ENCODE data around the gene SLC41A3. TPM values are rescaled to one million over a fixed set of nuclear protein-coding genes. Genes with fewer than 3 reads are reported as not detected.

Gene SLC41A3
- total RNA-seq, 1 experiment from 2014 or later, result 41.2 TPM

DNA sequence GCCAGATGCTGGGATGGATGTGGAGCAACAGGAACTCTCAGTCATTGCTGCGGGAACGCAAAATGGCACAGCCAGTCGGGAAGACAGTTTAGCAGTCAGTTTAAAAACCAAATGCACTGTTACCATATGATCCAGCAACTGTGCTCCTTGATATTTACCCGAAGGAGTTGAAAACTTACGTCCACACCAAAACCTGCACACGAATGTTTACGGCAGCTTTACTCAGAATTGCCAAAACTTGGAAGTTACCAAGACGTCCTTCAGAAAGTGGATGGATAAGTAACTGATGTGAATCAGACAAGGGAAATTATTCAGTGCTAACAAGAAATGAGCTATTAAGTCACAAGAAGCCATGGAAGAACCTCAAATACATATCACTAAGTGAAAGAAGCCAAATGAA lies 36.1 kb upstream of the SLC41A3 start:
- DNase-seq (ENCODE audit: low read depth), result no peak

DNA sequence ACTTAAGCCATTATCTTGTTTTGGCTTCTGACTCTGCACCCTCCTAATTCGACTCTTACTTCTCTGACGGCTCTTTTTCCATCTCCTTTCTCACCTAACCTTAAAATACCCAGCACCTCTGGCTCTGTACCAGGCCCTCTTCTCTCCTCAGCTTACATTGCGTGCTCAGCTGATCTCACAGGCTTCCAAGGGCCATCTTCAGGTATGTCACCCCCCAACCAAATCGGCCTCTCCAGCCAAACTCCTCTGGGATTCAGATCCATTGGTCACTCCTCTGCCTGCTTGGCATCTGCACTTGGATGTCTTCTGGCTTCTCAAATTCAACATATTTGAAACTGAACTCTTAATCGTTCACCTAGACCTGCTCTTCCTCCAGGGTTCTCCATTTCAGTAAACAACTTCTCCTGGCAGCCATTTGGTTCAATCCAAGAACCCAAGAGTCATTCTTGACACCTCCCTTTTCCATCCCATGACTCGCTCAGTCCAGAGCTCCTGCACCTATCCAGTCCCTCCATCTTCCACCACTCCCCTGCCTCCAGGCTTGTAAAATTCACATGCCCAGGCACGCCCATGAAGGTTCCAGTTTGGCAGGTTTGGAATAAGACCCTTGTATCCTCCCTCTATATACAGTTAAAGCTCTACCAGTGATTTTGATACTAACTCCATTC lies 35.2 kb upstream of the SLC41A3 start:
- no peak for DNase-seq (ENCODE audit: low read depth)

DNA sequence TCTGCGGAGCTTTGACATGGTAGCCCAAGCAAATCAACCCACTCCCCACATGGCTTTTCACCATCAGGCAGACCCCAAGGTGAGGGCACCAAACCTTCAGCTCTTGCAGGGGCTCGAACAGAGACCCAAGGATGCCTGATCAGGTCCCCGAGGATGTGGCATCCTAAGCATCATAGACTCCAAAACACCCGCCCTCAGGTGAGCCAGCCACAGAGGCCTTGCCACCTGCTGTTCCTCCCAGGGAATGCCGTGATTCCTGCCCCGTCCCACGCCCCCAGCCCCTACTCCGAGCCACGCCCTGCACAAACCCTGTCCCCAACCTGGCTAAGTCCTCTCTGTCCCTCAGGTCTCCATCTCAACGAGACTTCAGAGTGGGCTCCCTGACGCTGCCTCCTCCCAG lies 34.7 kb upstream of the SLC41A3 start:
- DNase-seq (ENCODE audit: low read depth), result no peak

DNA sequence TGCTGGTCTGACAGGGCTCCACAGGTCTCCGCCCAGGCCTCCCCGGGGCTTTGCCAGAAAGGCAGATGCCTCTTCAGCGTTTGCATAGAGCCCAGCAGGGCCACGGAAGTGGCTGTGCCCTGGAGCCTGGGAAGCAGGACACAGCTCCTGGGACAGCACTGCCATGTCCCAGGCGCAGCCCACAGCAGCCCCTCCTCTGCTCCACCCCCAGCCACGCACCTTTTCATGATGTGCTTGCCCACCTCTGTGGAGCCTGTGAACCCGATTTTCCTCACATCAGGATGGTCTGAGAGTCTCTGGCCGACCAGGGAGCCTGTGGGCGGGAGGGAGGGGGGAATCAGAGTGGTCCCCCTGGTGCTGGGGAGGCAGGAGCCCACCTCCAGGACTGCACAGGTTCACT lies 33.9 kb upstream of the SLC41A3 start:
- no peak for DNase-seq (ENCODE audit: low read depth)

DNA sequence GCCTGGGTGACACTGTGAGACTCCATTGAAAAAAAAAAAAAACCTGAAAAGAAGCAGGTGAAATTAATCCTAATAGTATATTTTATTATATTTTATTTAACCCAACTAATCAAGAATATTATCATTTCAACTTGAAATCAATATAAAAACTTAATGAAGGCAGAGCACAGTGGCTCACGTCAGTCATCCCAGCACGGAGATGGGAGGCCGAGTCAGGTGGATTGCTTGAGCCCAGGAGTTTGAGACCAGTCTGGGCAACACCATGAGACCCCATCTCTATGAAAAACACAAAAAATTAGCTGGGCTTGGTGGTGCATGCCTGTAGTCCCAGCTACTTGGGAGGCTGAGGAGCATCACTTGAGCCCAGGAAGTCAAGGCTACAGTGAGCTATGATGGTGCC lies 33.3 kb upstream of the SLC41A3 start:
- no peak for DNase-seq (ENCODE audit: low read depth)

DNA sequence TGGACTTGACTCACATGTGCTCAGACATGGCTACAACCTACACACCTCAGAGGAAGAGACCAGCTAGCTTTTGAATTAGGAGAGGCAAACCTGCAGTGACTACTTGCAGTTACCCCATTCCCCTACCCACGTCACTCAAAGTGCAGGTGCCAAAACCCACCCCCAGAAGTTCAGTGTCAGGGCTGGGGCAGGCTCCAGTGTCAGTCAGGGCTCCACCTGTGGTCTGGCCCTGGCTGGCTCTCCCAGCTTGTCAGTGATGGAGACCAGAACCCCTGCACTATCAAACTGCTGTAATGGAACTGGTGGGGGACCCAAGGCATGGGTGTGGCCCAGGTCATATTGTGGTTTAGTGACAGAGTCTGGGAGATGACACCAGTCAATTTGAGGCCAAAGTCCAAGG lies 32.6 kb upstream of the SLC41A3 start:
- no peak for DNase-seq (ENCODE audit: low read depth)

DNA sequence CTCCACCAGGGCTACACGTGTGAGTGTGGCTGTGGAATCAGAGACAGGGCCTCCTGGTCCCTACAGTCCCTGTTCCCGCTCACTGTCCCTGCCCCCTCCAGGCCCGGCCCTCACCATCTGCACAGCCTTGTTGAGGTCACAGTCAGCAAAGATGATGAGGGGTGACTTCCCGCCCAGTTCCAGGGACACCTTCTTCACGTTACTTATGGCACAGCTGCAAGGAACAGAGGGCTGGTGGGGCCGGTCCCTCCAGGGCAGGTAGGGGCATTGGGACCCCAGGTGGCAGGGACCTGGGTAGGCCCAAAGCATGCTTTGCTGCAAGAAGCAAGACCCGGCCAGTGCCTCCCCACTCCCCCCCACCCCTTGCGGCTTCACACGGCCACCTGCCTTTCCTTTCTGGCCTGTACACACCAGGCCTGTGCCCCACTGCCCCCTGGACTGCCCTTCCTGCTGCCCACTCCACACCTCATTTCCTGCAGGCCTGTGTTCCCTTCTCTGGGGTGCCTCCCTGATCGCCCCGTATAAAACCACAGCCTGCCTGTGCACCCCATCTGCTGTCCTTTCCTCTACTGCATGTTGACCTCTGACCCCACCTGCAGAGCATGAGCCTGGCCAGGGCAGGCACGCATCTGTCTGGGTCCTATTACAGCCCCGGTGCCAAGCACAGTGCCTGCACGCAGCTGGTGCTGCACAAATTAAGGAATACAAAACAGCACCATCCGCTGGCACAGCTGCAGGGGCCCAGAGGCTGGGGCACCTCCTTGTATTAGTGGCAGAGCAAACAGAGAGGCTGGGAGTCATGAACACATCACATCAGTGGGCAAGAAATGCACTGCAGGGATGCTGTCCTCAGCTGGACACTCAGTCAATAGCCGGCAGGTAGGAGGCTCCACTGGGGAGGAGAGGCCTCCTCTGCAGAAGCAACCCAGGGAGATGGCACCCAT lies 30.8 kb upstream of the SLC41A3 start:
- no peak for DNase-seq (ENCODE audit: low read depth)

DNA sequence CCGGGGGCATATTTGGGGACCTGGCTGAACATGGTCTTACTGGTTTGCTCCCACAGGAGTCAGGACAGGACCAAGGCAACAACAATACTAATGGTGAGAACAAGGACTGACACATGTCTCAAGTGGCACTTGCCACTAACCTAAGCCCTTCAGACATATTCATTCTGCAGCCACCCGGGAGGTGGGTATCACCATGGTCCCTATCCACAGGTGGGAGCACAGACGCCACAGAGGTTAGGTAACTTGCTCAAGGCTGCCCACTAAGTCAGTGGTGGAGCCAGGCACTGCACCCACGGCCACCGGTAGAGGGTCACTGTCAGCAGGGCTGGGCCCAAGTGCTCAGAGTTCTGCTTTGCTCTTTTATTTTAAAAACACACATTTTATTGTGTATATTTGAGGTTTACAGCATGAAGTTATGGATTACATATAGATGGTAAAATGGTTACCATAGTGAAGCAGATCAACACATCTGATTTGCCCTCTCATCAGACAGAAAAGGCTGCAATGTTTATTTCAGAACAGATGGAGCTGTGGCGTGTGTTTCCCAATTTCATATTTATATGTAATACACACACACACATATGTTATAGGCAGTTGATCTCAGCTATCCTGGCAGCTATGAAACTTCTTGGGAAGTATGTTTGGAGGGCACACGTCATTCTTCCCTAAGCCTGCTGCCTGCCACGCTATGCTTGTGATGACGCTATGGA lies 30.0 kb upstream of the SLC41A3 start:
- DNase-seq (ENCODE audit: low read depth), result no peak

DNA sequence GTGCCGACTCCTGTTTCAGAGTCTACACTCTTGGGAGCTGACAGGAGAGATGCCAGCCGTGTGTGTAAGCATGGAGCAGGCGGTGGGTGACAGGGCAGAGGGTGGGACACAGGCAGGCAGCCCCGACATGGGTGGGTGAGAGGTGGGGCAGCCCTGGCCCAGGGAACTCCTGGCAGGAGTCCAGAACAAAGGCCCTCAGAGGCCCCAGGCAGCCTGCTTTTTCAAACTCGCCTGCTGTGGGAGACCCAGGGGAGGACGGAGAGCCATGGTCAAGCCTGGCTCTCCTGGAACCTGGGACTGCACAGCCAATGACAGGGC lies 29.3 kb upstream of the SLC41A3 start:
- no peak for DNase-seq (ENCODE audit: low read depth)

DNA sequence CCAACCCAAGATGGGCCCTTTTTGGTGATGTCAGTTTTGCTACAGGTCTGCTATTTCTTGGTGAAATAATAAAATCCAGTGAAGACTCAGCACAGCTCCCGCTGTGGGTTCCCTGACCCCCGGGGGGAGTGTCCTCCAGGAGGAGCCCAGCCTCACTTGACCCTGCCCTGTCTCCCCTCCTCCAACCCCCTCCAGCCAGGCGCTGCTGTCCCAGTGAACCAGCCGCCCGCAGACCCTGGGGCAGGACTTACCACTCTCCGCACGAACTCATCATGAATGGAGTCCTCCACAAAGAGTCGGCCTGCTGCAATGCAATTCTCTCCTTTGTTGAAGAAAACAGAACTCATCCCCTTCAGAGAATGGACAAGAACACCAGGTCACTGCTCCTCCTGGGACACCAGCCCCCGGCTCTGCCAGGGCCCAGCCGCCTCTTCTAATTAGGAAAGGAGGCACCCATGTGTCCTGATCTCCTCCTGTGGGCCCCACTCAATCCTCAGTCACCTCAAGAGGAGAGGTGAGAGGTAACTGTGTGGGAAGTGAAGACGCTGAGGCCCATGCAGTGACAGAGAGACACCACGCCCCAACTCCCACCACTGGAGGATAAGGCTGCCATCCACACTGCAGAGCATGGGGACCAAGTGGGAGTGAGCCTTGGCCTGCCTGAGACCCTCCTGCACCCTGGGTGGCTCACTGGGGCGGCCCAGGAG lies 28.8 kb upstream of the SLC41A3 start:
- no peak for DNase-seq (ENCODE audit: low read depth)

DNA sequence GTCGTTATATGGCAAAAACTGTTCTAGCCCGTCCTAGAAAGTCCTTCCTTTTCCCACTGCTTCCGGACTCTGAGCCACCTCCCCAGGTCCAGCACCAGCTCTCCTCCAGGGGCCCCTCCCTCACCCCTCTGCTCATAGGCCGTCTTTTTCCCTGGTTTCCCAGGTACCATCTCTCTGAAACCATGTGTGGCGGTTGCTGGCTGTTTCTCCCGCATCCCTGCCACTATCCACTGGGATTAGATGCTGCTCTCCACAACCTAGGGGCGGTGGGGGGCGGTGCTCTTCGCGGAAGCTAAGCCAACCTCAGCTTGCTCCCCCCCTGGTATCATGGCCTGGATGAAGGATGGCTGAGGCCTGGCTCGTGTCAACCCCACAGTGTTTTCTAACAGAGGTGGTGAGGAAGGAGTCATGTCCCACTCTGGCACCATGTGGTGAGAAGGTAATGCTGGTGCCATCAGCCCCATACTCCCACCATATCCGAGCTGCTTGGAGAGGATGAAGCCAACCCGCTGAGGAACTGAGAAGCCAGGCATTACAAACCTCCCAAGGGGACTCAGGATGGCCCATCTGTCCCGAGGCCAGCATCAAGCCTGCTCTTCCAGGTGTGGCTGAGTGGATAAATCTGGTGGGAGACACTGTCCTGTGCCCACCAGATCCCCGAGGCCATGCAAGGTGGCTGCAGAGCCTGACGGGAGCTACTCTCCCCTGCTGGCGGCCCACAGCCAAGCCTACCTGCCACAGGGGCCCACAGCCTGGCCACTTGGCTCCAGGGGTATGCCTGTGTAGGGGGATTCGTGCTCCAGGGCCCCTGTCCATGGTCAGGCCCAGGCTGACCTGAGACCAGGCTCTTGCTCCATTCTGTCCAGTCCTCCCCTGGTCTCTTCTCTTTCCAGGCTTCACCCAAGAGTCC lies 27.9 kb upstream of the SLC41A3 start:
- no peak for DNase-seq (ENCODE audit: low read depth)

DNA sequence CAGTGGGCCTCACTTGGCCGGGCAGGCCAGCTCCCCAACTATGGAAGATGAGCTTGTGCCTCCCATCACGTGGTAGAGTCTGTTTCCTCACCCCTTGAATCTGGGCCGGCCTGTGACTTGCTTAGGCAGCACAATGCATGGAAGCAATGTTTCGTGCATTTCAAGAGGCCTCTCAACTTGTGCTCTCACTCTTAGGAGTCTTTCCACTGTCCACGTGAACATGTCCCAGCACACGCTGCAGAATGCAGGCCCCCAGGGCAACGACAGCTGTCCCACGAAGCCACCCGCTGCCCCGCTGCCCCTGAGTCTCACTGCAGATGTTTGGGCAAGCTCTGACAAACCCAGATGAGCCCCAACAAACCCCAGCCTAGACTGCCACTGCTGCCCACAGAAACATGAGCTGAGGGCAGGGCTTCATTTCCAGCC lies 27.2 kb upstream of the SLC41A3 start:
- no peak for DNase-seq (ENCODE audit: low read depth)

DNA sequence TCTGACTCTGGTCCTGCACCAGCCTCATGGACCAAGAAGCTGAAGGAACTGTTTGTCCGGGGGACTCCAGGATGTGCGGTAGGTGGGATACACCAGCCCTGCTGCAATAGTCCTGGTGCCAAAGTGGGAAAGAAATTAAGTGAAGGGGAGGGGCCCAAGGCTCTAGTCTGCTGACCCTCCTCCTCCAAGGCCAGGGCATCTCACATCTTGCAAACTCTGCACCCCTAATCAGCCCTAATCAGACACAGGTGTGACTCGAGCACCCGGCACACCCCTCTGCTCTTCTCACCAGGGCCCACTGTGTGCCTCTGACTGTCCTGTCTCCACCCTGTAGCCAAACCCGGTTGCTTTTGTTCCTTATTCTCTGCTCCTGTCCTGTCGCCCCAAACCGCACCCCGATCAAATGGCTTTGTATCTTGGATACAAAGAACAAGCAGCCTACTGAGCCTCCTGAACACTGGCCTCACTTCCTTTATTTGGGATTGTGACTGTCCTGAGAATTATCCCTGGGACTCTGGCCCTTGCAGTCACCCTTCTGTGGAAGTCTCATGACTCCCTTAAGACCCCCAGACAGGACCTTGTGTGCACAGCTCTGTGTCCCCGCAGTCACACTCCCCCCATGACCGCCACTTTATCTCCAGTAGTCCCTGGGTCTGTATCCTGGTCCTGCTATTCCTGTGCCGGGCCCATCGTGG lies 26.7 kb upstream of the SLC41A3 start:
- no peak for DNase-seq (ENCODE audit: low read depth)

DNA sequence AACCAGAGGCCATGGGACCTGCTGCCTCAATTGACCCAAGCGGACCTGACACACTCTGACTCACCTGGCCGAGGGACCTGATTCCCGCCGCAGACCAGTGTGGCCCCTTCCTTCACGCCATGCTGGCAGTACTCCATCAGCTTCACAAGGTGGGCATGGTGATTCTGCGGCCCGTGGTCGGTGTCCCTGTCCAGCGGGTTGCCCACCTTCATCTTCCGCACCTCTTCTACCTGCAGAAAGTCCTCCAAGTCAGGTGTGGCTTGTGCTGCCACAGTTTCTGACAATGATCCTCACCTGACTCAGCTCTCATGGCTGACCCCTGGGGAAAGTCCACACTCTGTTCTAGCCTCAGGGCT lies 25.9 kb upstream of the SLC41A3 start:
- DNase-seq (ENCODE audit: low read depth), result no peak

DNA sequence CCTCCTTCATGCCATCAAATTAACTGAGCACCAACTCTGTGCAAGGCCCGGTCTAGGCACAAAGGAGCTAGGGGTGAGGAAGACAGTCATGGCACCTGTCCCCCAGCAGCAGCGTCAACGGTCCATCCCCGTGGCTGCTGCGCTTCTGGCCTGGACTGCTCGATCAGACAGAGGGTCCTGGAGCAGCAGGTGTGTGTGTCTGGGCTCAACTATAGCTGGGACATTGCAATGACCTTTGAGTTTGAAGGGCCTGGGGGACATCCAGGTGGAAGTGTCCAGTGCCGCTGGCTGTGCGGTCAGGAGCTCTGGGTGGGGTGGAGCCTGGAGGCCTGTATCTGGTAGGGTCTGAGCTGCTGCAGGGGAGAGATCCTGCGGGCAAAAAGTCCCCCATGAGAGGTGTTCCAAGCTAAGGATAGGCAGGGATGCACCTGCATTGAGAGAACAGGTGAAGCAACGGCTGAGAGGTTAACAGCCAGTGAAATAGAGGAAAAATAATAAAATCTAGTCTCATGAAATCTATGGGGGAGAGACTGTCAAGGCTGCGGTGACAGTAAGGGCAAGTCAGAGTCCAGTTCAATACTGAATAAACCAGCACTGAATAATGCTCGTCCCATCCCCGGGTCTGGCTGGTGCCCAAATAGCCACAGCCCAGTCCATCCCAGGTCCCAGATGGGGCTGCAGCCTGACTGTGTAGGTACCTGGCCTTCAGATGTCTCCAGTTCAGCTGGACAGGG lies 25.4 kb upstream of the SLC41A3 start:
- DNase-seq (ENCODE audit: low read depth), result no peak

DNA sequence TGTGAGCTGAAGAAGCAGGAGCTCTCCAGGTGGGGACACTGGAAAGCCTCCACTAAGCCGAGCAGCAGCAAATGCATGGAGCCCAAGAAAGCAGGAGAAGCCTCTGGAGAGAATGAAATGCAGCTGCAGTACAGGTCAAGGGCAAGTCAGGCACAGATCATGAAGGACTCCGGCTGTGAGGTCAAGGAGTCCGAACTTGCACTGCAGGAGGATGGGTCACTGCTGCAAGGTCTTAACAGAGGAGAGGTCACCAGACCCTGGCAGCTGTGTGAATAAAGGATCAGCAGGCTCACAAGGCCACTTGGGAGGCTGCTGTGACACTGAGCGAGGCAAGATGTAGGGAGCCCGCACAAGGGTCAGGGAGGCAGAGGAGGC lies 24.7 kb upstream of the SLC41A3 start:
- DNase-seq (ENCODE audit: low read depth), result no peak

DNA sequence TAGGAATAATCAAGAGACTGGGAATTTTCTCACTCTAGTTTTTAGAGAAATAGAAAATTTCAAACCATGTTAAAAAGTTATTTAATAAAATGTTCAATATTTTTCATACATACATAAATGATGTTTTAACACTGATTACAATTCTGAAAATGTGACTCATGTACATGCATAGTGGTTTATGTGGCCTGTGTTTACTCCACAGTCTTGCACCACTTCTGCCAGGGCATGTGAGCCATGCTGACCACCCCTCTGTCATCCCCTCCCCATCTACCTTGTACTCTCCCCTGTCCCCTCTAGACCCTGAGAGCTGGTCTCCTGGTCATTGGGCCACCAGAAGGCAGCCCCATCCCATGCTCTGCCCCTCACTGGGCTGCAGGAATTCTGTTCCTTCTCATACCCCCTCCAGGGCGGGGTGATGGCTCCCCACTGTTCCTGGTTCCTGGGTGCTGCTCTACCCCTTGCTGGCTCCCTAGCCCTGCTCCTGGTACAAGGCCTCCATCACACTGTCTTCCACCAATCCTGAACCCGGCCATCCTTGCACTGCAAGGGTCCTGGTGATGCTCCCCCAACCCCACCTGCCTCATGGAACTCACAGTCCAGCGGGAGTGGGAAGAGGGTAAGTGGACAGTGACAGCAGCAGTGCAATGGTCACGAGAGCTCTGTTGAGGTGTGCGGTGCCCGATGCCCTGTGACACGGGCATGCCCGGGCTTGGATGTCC lies 24.2 kb upstream of the SLC41A3 start:
- no peak for DNase-seq (ENCODE audit: low read depth)

DNA sequence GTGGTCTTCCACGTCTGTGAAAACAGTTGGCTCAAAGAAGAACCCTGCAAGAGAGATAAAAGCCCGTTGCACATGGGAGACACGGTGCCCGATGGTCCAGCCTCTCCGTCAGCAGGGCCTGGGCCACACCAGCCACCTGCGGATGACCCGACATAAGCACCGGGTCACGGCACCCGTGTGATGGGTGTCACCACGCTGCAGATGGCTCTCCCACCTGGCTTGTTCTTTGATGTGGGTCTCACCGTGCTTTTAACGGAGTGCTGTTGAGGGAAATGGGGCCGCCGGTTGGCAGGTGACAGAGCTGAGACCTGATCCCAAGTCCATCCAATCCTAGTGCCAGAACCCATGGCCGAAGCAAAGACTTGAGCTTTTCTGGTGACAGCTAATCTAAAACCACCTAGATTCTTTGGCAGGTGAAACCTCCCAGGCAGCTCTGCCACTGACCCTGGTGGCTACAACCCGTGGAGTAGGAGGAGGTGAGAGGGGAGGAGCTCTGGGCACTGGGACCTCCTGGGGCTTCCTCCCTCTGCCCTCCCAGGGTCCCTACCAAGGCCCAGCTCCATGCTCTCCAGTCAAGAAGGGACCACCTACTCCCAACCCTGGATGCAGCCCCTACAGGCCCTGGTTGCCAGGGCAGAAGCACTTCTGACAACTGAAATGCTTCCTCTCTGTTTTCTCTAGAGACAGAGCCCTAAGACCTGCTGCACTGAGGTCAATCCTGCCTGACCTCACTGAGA lies 23.4 kb upstream of the SLC41A3 start:
- DNase-seq (ENCODE audit: low read depth), result no peak

Data from LHCN-M2 (cell line).